IPS DF 4.7 (cell line): ENCODE measurements around the gene ADCY1.

ENCODE experiments used
- DNase-seq: peaks from one replicate; pipeline ENCODE4 v3.0.0-alpha.2; 2013; ENCODE audit warnings: low spot score; ENCODE audit errors: extremely low read depth

ADCY1 gene

DNA sequence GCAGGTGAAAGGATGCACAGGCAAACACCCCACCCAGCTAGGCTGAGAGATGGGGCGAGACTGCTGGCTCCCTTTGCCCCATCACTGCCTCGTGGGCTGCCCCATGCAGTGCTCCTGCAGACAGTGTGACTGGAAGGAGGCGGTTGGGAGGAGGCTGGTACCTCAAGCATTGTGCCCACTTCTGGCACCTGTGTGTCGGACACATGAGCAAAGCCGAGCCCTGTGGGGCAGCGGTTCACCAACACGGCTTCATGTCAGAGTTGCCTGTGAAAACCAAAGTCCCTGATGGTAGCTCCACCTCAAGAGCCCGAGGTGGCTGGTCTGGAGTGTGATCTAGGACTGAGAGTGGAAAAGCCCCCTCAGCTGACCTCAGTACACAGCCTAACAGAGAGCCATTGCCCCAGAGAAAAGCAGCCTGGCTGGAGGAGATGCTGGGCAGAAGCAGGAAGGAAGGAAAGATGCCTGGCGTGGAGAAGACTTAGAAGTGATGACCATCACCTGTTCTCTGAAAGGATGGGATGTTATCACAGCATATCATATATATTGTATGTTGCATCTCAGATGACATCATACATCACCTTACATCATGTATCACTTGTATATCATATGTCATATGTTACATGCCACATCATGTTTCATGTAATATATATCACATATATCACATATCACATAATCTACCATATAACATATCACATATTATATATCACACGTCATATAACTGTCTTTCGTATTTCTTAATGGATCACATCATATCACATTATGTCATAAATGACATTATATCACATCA is 75.6 kb downstream of the ADCY1 start:
- no peak for DNase-seq

DNA sequence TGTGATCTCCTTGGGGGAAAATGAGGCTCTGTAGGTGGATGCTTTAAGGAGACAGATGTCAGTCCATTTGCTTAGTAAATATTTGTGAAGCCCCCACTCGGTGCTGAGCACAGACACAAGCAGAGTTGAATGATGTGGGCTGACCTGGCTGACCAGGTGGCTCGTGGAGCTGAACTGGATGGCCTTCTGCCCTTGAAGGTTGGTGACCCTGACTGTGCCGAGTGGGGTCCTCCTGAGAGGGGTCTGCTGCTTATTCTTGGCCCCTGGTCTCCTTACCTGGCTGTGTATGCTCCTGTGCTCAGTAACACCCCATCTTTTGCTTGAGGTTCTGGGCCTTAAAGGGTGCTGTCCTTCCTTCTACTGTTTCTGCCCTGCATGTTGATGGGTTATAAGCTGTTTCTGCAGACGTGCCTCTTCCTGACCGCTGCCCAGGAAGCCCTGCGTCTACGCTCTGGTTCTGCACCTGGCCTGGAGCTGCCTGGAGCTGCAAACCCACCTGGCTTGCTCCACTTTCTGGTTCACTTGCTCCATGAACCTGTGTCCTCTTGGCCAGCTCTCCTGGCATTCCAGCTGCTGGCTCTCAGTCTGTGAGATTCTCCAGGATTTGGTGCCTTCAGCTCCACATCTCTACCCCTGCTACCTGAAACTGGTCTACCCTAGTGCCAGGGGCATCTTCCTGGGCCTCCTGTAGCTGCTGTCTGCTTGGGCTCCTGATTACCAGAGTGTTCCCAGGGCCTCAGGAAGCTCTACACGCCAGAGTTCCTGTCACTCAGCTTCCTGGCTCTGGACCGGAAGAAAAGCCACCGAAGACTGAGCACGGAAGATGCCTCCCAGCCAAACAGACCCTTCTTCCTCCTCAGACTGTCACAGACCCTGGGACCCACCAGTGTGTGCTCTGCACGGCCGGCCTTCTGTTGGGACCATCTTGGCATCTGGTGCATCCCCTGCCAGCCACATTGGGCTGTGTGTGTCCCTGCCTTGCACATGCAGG is 76.5 kb downstream of the ADCY1 start:
- DNase-seq: no peak

DNA sequence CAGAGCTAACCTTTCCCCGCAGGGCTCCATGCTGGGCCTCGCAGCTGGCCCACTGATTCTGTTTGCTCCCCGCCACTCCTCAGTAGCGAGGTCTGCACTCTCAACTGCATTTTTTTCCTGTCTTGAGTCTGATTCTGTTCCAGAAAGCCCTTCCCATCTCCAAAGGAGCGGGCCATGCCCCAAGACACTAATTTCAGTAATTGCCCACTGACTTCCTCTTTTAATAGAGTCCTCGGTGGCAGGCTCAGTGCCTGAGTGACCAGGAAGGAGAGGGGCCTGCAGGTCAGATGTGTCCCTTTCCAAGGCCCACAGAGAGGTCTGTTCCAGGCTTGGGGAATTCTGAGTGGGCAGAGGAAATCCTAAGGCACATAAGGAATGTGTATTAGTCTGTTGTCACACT is 77.4 kb downstream of the ADCY1 start:
- DNase-seq: no peak

DNA sequence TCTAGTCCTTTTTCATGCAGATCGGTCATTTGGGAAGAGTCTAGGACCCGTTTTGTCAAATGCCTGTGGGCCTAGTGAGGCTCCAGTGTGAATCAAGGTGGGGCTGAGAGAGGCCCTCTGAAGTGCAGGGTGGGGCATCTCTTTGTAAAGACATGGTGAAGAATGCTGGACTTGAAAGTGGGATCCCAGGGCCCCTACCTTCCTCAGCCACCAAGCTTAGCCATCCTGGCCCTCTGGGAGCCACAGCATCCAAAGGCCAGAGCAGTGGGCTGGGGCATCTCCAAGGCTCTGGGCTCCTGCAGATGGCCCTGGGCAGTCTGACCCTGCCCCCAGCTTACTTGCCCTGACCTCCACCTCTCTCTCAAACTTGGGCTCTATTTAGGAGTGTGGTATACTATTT is 78.5 kb downstream of the ADCY1 start:
- DNase-seq: no peak

DNA sequence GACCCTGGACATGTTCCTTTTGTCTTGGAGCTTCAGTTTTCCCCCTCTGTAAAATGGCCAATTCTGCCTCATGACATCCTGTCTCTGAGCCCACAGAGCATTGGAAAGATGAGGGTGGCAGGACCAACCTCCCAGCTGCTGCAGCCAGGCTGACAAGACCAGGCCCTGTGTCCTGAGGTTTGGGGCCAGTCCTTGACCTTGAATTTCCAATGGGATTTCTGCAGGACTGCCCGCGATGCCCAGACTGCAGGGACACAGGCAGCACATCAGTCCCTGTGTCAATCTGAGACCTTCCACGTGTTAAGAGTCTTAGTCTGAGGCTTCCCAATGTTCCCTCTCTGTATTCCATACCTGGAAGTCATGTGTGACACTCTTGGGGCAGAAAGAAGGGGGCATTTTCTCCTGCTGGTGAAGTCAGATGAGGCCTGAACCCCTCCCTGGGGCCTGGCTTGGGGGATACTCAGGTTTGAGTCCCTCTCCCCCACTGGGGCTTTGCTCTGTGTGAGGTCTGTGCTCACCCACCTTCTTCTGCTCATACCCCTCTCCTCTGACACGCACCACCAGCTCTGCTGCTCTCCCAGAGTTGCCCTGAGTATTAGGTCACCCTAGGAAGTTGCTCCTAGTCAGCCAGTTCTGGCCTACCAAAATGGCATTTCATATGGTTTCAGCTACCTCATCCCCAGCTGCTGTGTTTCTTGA is 79.2 kb downstream of the ADCY1 start:
- DNase-seq: no peak

GRCh38 chr7:45654341-45654740 is 80.2 kb downstream of the ADCY1 start:
- no peak for DNase-seq

DNA sequence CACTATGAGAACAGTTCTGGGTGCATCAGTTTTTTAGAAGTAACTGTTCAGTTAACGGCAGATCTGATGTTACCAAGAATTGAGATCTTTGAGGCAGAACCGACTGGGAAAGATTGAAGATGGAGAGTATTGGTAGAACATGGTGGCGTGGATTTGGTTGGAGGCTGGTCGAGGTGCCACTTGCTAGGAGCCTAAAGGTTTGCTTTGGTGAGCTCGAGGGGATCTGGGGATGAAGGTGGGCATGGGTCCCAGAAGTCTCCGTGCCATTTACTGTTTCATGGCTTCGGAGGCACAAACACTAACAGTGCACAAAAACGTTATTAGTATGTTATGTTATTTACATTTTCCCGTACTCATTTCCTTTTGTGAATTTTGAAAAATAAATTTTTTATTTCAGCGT is 81.4 kb downstream of the ADCY1 start:
- no peak for DNase-seq

DNA sequence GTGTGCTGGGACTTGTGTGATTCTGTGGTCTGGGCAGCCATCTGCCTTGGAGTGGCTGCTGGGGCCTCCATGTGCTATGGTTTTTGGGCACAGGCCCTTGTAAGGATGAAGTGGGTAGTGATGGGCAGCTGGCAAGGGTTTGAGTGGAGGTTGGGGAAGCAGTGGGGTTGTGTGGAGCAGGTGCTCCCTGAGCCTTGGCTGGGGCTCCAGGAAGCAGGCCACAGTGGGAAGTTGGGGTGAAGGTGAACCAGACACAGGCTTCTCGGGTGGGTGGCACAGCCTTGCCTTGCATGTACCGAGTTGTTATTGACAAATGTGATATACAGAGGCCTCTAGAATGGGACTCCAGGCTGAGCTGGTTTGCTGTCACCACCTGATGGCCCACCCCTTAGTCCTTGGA is 82.3 kb downstream of the ADCY1 start:
- no peak for DNase-seq

DNA sequence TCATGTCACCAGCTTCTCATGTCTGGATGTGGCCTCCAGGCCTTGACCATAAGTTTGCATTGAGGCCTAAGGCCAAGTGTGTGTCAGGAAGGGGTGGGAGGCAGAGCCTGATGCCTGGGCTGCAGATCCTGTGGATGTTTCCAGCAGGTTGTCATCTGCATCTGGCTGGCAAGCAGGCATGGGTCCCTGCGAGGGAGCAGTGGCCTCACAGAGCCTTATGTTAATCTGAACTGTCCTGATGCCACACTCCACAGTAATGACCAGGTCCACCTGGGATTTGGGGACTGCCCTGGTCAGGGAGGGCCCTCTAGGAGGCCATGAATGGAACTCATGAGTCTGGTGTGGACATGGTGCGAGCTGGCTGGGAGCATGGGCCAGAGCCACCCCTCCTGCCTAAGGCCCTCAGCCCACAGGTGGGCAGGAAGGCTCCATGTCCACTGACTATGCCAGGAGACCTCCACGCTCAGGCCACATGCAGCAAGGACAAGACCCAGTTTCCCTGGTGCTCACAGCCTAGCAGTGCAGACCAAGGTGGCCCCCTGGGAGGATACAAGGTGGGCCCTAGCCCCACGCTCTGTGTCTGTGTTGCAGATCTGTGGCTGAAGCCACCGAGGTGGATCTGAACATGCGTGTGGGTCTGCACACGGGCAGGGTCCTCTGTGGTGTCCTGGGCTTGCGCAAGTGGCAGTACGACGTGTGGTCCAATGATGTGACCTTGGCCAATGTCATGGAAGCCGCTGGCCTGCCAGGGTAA is 83.1 kb downstream of the ADCY1 start:
- no peak for DNase-seq

DNA sequence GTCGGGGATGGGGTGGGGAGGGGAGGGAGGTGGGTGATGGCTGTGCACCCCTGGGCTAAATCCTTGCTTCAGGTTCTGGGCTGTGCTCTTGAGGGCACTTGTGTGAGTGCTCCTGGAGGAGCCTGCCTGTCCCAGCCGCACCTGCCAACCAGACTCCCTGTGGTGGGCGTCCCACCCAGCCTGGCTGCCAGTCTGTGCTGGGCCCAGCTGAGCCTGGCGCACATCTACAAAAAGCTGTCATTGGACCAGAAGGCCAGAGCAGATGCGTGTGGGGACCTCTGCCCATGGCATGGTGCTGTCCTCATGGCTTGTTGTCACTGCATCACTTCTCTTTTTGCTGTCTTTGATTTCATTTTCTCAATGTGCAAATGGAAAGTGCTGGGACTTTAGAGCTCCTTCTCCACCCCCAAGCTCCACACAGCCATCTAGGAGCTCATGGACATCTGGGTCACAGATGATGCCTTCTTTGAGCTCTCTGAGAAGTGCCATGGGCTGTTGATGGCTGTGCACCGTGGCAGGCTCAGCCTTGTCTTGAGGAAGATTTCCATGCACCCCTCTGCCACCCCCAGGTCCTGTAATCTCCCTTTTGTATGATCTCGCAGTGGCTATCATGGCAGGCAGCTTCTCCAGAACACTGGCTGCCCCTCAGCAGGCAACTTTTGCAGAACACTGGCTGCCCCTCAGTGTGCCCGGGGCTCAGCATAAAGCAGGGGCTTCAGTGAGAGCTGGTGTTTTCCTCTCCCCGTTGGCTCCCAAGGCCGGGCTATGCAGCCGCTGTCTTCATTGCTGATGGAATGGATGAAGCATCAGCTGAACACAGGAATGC is 83.9 kb downstream of the ADCY1 start:
- DNase-seq: no peak

GRCh38 chr7:45658716-45659495 is 84.7 kb downstream of the ADCY1 start:
- no peak for DNase-seq

DNA sequence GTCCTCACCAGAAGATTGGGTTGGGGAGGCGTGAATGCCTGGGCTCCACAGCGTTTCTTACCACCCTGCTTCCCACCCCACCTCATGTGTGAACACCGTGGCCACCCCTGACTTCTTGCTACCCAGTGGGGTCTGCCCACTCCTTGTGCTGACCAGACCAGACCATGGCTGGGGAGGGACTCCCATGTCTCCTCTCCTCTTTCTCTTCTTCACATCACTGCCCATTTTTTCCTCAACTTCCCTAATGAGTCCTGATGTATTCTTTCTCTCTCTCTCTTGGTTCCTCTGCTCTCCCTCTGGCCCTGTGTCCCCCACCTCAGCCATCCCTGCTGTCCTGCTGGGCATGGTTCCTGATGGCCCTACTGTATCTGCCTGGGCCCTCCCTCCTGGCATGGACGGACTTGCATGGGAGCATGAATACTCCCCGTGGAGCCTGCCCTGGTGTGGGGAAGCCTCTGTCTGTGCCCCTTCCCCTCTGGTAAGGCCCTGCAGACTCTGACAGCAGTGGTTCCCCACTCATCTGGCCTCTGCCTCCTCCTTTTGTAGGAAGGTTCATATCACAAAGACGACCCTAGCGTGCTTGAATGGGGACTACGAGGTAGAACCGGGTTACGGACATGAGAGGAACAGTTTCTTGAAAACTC is 85.5 kb downstream of the ADCY1 start:
- no peak for DNase-seq

DNA sequence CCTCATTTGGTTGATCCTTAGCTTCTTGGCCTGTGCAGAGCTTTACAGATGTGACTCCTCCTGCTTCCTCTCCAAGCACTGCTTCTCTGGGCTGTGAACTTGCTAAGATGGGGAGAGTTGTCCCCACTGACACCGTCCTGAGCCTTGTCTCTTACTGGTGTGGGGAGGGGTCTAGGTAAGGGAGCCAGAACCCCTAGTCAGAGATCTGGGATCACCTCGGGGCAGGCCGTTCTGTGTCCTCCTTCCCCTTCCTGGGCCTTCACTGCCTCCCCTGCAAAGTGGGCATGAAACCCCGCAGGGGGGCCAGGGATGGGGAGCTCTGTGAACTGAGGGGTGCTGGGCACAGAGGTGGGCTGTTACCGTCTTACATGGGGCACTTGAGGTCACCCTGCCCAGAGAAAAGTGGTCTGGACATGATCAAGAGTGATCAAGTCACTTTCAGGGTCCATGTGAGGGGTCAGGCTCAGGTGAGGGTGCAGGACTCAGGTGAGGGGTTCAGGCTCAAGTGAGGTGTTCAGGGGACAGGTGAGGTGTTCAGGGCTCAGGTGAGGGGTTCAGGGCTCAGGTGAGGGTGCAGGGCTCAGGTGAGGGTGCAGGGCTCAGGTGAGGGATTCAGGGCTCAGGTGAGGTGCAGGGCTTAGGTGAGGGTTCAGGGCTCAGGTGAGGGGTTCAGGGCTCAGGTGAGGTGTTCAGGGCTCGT is 86.2 kb downstream of the ADCY1 start:
- DNase-seq: no peak

GRCh38 chr7:45660901-45661211 is 86.7 kb downstream of the ADCY1 start:
- no peak for DNase-seq

DNA sequence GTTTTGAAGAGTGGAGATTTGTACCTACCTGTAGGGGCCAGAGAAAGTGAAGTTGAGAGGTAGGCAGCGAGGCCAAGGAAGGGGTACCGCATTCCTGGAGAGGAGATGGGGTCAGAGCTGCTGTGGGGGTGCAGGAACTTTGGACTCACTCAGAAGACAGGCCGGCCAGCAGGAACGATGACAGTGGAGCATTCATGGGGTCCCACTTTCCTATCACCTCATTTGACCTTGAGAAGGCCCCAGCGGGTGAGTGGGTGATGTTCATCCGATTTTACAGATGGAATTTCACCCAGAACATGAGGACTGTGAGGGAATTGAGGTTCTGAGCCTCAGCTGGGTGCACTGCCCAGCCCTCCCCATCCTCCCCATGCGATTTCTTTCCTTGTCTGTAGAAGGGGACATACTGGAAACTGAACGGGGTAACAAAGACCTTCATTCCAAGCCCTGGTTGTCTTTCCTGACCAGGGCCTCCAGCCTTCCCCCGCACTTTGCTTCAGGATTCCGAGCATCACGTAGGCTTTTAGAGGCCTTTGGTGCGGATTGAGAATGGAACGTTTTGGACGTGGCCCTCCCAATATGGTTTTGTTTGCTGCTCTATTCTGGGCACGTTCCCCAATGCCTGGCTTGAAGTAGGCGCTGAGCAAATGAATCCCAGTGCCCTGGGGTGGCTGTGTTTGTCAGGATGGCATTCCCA is 87.3 kb downstream of the ADCY1 start:
- no peak for DNase-seq

DNA sequence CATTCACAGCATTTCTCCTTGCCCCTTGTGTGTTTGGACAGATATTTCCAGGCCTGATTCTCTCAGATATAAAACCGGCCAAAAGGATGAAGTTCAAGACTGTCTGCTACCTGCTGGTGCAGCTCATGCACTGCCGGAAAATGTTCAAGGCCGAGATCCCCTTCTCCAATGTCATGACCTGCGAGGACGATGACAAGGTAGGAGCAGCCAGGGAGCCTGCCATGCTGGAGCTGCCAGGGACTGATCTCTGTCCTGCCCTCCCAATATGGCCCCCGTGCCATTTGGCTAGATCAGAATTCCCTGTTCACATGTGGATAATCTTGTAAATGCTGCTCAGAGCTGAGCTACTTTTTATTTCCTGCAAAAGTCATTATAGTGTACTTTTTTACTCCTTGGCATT is 87.8 kb downstream of the ADCY1 start:
- DNase-seq: no peak

DNA sequence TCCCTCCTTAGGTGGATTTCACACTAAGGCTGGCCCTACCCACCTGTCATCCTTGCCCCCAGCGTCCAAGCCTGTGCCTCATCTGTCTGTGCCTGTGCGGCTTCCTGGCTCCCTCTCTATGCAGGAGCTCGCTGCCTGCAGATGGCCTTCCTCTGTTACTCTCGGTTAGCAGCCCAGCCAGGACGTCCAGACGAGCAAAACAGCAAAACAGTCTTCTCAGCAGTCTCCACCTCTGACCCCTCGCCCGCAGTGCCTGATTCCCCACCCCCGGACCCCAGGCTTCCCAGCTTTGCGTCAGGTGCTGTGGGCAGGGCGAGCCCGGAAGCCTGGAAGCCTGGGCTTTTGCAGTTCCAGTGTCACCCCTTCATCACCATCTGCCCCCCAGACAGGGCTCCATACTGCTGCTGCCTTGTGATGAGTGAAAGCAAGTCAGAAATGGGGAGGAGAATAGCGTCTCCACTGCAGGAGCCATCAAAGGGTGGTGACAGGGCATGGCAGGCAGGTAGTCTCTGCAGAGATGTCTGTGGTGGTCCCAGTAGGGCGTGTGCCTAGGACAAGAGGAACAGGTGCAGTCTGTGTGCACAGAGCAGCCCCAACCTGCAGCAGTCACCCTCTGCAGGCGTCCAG is 88.5 kb downstream of the ADCY1 start:
- no peak for DNase-seq
